ENCODE data around the gene NOC2L.

DNA sequence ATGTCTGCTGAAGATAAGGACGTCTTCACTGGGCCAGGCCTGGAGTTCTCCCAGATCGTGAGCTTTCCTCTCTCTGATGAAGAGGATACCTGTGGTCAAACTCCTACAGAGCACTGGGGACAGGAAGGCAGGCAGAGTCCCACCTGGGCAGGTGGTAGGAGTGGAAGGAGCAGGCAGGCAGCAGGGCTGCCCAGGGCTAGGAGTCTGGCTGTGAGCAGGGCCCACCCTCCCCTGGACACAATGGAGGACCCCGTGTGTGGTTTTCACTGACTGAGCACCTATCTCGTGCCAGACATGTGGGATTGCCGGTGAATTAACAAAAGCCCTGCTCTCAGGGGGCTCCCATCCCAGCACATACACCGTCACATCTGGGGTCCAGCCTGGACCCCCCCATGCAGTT is 40.2 kb downstream of the NOC2L start:
- no peak for TF ChIP-seq TAF1 (IDR thresholded peaks at IDR 0.05; ENCODE audit: low read depth, low read length)
- no peak for TF ChIP-seq POLR2AphosphoS5 (IDR thresholded peaks at IDR 0.05; ENCODE audit: low read depth, low read length)
- no peak for TF ChIP-seq POLR2A (IDR thresholded peaks at IDR 0.05; ENCODE audit: low read depth, low read length)
- TF ChIP-seq SPI1 (IDR thresholded peaks at IDR 0.05; ENCODE audit: low read depth, low read length): no peak
